Measurements from ENCODE around the gene NCF1. TPM values are rescaled to one million over a fixed set of nuclear protein-coding genes. Genes with fewer than 3 reads are reported as not detected.

NCF1 gene
- total RNA-seq, result 0.69 TPM

DNA sequence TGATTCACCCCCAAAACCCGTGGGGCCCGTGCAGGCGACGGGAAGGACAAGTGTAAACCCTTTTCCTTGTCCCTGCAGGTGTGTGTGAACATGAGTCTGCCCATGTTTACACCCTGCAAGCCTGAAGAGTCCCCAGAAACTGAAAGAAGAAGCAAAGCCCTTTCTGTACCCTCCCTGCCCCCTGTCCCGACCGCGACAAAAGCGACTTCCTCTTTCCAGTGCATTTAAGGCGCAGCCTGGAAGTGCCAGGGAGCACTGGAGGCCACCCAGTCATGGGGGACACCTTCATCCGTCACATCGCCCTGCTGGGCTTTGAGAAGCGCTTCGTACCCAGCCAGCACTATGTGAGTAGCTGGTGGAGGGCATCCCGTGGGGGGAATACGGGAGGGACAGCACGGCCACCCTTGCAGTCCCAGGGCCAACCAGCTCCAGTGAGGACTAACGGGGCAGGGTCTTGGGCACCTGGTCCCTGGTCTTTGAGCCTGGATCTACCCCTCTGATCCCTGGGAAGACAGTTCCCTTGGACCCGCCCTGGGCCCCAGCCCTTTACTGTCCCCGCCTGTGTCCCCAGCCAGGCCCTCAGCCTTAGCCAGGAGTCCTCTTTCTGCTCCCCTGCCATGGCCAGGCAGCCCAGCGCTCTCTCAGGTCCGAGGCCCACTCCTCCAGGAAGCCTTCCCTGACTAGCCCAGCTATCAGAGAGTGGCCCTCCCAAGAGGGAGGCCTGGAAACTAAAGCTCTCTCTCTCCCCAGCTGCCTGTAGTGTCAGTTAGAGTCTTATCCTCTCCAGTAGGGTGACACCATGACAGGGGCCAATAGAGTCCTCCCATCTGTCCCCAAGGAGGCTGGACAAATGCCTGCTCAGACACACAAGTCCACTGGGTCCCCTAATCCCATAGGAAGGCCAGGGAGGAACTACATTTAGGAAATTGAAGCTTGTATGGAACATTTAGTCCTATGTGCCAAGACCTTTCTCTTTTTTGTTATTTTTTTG, at the start of gene NCF1:
NCF1 (plus strand) TSS at position 252 of the 991 bp plus-strand sequence; CDS start at position 273, 21 bp downstream.

Other genes starting within 250 kb of the NCF1 start
- 254 TPM for gene GTF2I, start 116.3 kb upstream of the NCF1 start, total RNA-seq
- 33.4 TPM for gene GTF2IRD2, start 77.6 kb downstream of the NCF1 start, total RNA-seq
- 55.8 TPM for gene CASTOR2, start 190.7 kb downstream of the NCF1 start, total RNA-seq